ENCODE data around the gene RNLS. TPM values are rescaled to one million over a fixed set of nuclear protein-coding genes. Genes with fewer than 3 reads are reported as not detected.
"Not testable (repeated sequence)": the region's sequence is repeated elsewhere in the genome, so short reads cannot be mapped to it uniquely, and the experiment has no call there.

Gene RNLS
- total and polyA plus RNA-seq, 12 donors = 4.1 to 22.2 (median 17.5) TPM

GRCh38 chr10:88361494-88361893, 221.6 kb downstream of the RNLS start:
- Histone ChIP-seq H3K4me3 (no peak overlapping the region), H3K9me3 (peaks cover 0 to 2% (median 0%) of the 10 kb centered on the region in 11 donors), H3K4me1 (no peaks in the 10 kb centered on the region), H3K27ac (no peak overlapping the region), H3K36me3 (no peaks in the 10 kb centered on the region), H3K27me3 (no peaks in the 10 kb centered on the region)
- no peak for ATAC-seq
- no peak for DNase-seq
- intact Hi-C loops (cut with DNase I) = no loop called here
- 84 to 86% methylated on average over 2 of the region's 2 CpGs for WGBS, 2 donors
- no peak for TF ChIP-seq CTCF (IDR thresholded peaks at IDR 0.05)

GRCh38 chr10:88355750-88356149, 227.4 kb downstream of the RNLS start:
- H3K27ac ChIP-seq; ATAC-seq; DNase-seq; H3K4me1 ChIP-seq; H3K4me3 ChIP-seq; H3K27me3 ChIP-seq; H3K36me3 ChIP-seq; intact Hi-C loops (cut with DNase I): not testable (repeated sequence)
- 90 to 97% methylated on average over 12 of the region's 12 CpGs for WGBS, 2 donors
- peaks cover 0 to 19% (median 0%) of the 10 kb centered on the region in 11 donors for H3K9me3 ChIP-seq

- 64 to 72% methylated on average over 3 of the region's 3 CpGs for WGBS, 2 donors
- no peak overlapping the region for H3K27ac ChIP-seq
- DNase-seq = no peak
- peaks cover 0 to 13% (median 0%) of the 10 kb centered on the region in 11 donors for H3K9me3 ChIP-seq
- H3K4me3 ChIP-seq = no peak overlapping the region
- no peak for ATAC-seq
- no peaks in the 10 kb centered on the region for H3K27me3 ChIP-seq
- peaks cover 0 to 34% (median 10%) of the 10 kb centered on the region in 9 donors for H3K4me1 ChIP-seq
- TF ChIP-seq CTCF (IDR thresholded peaks at IDR 0.05) = no peak
- no peaks in the 10 kb centered on the region for H3K36me3 ChIP-seq
- intact Hi-C loops (cut with DNase I) = no loop called here
Measured at GRCh38 chr10:88347597-88348304, 235.4 kb downstream of the RNLS start.

GRCh38 chr10:88347022-88347421, 236.1 kb downstream of the RNLS start:
- H3K4me1 ChIP-seq = peaks cover 0 to 34% (median 10%) of the 10 kb centered on the region in 9 donors
- no peak for TF ChIP-seq CTCF (IDR thresholded peaks at IDR 0.05)
- H3K27me3 ChIP-seq = no peaks in the 10 kb centered on the region
- peak in 2 of 8 donors; percentile 27 to 57 for ATAC-seq
- H3K9me3 ChIP-seq = peaks cover 0 to 13% (median 0%) of the 10 kb centered on the region in 11 donors
- intact Hi-C loops (cut with DNase I) = no loop called here
- WGBS, 2 donors = 32 to 34% methylated on average over 2 of the region's 2 CpGs
- H3K36me3 ChIP-seq = no peaks in the 10 kb centered on the region
- peak overlapping the region in 3 of 10 donors; percentile 10 to 15 (median 11) for H3K27ac ChIP-seq
- H3K4me3 ChIP-seq = no peak overlapping the region
- DNase-seq = no peak

Data from heart right ventricle (tissue), 16 donors.